Right ventricle myocardium inferior (tissue), 1 donor: ENCODE data around the gene ATG4C. TPM values are rescaled to one million over a fixed set of nuclear protein-coding genes. Genes with fewer than 3 reads are reported as not detected.
"Not testable (repeated sequence)": the region's sequence is repeated elsewhere in the genome, so short reads cannot be mapped to it uniquely, and the experiment has no call there.

Source experiments
- ATAC-seq: fragments of 200-7000 bp; cut with Tn5 transposase; one replicate; pipeline ENCODE4 v1.9.1; 2020; ENCODE audit warnings: mild to moderate bottlenecking, moderate library complexity
- DNase-seq: peaks from one replicate; pipeline ENCODE4 v3.0.0; 2021; ENCODE audit errors: missing footprints
- intact Hi-C: fragments of 100-400 bp; cut with DNase I; formaldehyde crosslinking; loops from one replicate; pipeline ENCODE4 v1.11.0; 2022
- total RNA-seq: library from RNA; stranded (reverse); fragmentation: NEBNext Ultra II Directional; extraction: Animal tissue kit (Norgen Biotek cat#: 25700); gene quantifications from one replicate; pipeline ENCODE4 v1.2.1, GENCODE V29; 2021
- donor health status: DM: no; HTN: yes; CAD: no; lungs with severe emphysema.

The ATG4C gene
- total RNA-seq, 1 donor from 2014 or later = 9.4 TPM

DNA sequence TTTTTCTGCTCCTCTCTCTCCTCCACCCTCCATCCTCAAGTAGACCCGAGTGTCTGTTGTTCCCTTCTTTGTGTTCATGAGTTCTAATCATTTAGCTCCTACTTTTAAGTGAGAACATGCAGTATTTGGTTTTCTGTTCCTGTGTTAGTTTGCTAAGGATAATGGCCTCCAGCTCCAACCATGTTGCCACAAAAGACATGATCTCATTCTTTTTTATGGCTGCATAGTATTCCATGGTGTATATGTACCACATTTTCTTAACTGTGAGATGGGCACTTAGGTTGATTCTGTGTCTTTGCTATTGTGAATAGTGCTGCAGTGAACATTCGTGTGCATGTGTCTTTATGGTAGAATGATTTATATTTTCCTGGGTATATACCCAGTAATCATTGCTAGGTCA is 43.9 kb downstream of the ATG4C start:
- ATAC-seq, DNase-seq, intact Hi-C loops: not testable (repeated sequence)

DNA sequence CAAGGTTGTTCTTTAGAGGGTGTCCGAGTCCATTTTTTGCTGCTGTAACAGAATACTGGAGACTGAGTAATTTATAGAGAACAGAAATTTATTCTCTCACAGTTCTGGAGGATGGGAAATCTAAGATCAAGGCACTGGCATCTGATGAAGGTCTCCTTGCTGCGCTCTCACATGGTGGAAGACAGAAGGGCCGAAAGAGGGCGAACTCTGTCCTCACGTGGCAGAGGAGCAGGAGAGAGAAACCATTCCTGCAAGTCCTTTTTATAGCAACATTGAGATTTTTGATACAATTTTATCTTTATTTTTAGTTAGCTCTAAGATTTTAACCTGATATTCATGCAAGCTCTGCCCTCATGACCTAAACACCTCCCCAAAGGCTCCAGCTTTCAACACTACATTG is 48.3 kb downstream of the ATG4C start:
- intact Hi-C loops = no loop called here
- DNase-seq (no peak), ATAC-seq (no peak)

DNA sequence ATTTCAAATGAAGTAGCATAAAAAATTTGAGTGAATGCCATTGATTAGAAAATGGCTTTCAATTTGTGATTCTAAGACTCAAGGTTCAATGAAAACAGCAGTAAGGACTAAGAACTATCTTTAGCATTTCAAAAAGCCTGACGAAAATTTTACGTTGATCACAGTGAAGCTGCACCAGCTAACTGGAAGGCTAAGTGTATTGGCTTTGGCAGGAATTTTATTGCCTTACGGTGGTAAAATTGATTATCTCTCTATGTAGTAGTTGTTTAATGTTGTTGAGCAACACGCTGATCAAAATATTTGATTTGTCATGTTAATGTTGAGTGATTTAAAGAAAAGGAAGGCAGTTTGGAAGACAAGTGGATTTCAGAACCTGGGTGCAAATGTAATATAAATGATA is 49.6 kb downstream of the ATG4C start:
- DNase-seq (no peak), ATAC-seq (no peak)
- intact Hi-C loops = no loop called here

GRCh38 chr1:62834400-62834961 is 50.5 kb downstream of the ATG4C start:
- ATAC-seq = no peak
- intact Hi-C loops = no loop called here
- DNase-seq = no peak

DNA sequence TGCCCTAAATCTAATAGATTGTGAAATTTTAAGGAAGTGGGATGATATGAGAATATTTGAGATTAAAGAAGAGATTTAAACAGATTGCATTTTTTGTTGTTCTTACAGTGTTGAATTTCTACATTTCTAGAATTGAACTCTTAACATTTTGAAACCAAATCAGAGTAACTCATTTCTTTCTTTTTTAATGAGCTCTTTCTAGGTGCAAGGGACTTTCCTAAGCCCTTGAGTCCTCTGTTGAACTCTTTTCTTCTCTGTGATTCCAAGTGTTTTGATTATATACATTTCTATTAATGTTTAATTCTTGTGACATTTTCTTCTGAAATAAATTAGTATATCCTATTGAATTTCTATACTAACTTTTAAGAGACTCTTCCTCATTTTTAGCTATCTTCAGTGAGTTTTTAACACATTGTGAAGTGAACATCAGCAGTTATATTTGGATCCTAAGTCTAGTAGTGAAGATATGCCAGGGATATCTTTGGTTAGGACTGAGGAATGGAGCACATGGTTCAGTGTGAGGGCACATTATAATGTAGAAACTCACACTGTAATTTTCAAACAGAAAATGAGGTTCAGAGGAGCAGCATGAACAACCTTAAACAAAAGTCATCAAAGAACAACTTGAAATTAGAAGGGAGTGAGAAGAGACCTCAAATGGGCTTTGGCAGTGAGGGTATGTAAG is 53.1 kb downstream of the ATG4C start:
- DNase-seq = no peak
- ATAC-seq = no peak
- intact Hi-C loops = no loop called here

GRCh38 chr1:62840555-62840954 is 56.6 kb downstream of the ATG4C start:
- no peak for ATAC-seq

DNA sequence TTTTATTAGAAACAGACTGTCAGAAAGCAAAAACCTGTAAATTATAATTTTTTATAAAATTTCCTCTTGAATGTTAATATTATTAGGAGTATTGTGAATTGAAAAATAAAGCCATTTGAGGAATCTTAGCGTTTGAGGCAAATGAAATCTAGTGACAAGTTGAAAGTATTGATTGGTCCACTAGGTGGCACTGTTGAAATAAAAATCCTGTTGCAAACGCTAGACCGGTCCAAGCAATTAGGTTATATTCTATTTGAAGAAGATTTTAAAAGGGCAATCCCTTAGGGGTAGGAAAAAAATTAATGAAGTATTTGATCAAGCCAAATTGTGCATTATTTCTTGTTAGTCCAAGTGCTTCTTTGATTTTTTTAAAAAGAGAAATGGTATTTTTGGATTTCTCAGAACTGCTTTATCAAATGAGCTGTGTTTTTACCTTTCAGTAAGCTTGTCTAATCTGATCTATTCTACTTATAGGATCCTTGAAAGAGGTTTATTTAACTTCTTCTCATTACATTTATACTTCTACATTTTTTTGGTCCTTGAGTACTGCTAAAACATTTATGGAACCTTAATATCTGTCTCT is 57.7 kb downstream of the ATG4C start:
- no peak for DNase-seq
- no peak for ATAC-seq
- intact Hi-C loops = no loop called here

More at GRCh38 chr1:62840555-62840954, 56.6 kb downstream of the ATG4C start:
- DNase-seq = no peak
- intact Hi-C loops = no loop called here

DNA sequence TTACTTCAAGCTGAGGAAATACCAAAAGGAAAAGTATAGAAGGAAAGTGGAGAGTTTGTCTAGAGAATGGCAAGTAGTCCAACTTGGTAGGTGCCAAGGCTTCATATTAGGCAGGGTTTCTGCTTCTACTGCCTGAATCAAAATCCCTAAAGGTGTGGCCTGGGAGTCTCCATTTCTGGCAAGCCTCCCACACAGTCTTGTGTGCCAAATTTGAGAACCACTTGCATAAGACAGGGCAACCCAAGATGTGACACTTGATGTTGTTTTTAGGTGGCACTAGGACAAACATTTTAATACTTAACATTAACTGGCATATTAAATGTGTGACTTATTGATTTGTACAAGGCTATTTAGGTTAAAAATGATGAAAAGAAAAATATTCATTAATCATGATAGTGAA is 60.1 kb downstream of the ATG4C start:
- intact Hi-C loops = no loop called here
- no peak for ATAC-seq

GRCh38 chr1:62849031-62849430 is 65.1 kb downstream of the ATG4C start:
- no peak for DNase-seq
- no peak for ATAC-seq
- intact Hi-C loops = no loop called here

More for the DNA sequence above, 60.1 kb downstream of the ATG4C start:
- no peak for DNase-seq

- DNase-seq (no peak), ATAC-seq (no peak)
- intact Hi-C loops = no loop called here
Observed at GRCh38 chr1:62852253-62852652, 68.3 kb downstream of the ATG4C start.

GRCh38 chr1:62856960-62857359 is 73.0 kb downstream of the ATG4C start:
- ATAC-seq = no peak
- intact Hi-C loops = no loop called here
- no peak for DNase-seq

DNA sequence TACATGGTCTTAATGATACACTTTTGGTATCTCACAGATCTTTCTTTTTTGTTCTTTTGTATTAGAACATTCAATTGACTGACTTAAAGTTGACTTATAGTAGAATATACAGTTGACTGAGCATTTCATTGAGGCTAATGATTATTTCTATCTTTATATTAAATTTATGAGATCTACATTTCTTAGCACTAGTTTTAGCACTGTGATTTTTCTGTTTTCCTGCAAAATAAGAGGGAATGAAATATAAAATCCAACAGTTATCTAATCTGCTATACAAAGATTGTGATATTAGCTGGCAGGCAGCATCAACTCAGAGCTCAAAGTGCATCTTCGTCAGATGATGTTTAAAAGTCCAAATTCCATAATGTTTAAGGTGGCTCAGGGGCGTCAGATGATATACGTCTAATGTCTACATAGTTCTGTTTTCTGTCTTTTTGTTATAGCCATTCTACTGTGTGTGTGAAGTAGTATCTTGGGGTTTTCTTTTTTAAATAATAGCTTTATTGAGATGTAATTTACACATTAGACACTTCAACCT is 85.4 kb downstream of the ATG4C start:
- ATAC-seq (no peak), DNase-seq (no peak)
- intact Hi-C loops = no loop called here

DNA sequence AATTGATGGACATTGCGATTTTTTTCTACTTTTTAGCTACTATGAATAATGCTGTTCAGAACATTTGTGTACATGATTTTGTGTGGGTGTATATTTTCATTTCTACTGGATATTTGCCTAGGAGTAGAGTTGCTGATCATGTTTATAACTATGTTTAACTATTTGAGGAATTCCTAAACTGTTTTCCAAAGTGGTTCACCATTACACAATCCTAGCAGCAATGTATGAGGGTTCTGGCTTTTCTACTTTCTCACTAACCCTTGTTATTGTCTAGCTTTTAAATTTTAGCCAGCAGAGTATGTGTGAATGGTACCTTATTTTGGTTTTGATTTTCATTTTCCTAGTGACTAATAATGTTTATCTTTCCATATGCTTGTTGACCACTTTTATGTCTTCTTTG is 86.2 kb downstream of the ATG4C start:
- DNase-seq = no peak
- ATAC-seq = no peak
- intact Hi-C loops = no loop called here

GRCh38 chr1:62875676-62876075 is 91.7 kb downstream of the ATG4C start:
- intact Hi-C loops = no loop called here
- DNase-seq (no peak), ATAC-seq (no peak)

DNA sequence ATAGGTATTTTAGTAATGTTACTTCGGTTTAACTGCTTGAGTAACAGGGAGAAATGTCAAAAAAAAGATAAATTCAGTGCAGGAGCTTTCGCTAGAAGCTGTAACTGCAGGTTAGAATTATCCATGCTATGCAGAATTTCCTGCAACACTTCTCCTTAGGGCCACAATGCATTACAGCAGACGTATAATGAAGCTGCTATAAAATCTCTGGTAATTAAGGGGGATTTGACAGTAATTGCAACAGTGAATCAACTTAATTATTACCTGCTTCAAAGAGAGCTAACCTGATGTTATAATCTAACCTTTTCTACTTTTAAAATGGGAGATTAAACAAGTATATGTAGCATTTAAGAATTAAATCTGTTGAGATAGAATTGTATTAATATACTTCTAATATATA is 92.6 kb downstream of the ATG4C start:
- no peak for ATAC-seq

GRCh38 chr1:62877579-62877978 is 93.6 kb downstream of the ATG4C start:
- DNase-seq = no peak
- ATAC-seq = no peak

More for the DNA sequence above, 92.6 kb downstream of the ATG4C start:
- no peak for DNase-seq
- intact Hi-C loops = no loop called here

GRCh38 chr1:62879962-62880361 is 96.0 kb downstream of the ATG4C start:
- intact Hi-C loops = no loop called here

More at GRCh38 chr1:62877579-62877978, 93.6 kb downstream of the ATG4C start:
- intact Hi-C loops = no loop called here

GRCh38 chr1:62882201-62883104 is 98.5 kb downstream of the ATG4C start:
- intact Hi-C loops = no loop called here
- ATAC-seq = no peak
- DNase-seq = no peak

More at GRCh38 chr1:62879962-62880361, 96.0 kb downstream of the ATG4C start:
- ATAC-seq (no peak), DNase-seq (no peak)

DNA sequence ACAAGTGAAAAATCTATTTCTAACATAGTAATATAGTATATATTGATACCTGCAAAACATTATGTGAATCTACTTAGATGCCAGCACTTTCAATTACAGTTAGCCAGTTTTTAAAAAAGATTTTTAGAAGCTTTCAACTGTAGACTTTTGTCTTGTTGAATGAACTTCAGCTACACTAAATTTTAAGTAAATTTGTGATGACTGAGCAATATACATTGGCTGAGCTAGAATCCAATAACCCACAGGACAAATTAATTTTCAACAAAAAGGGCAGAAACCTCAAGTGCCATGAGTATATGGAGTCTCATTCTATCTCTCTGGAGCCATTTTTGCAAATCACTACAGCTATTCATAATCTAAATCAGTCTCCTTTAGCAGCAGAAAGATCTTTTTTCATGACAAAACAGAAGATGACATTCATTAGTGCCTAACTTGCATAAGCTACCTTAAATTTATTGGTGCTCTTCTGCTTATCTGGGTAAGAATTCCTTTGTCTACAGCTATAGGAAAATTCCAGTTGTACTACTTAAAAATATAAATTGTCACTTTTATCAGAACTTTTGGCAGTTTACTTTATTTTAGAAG is 100.3 kb downstream of the ATG4C start:
- no peak for DNase-seq
- intact Hi-C loops = no loop called here
- no peak for ATAC-seq
